Breast epithelium (tissue), 3 donors: ENCODE results near the gene OR5B12.

ENCODE experiments used
- CTCF ChIP-seq, 3 donors: fragments of 450-650 bp; IDR thresholded peaks; one replicate each; pipeline ENCODE4 v1.5.1; 2016 to 2017; ENCODE audit warnings: antibody characterized with exemption in 3 of 3, mild to moderate bottlenecking in 3 of 3, moderate library complexity in 3 of 3
- POLR2AphosphoS5 ChIP-seq, 3 donors: sonication (generic); formaldehyde crosslinking; IDR thresholded peaks; one replicate each; pipeline ENCODE4 v1.6.1; 2017; ENCODE audit warnings: antibody characterized with exemption in 3 of 3

- TF ChIP-seq CTCF (IDR thresholded peaks at IDR 0.05) (no peak), POLR2AphosphoS5 (IDR thresholded peaks at IDR 0.05) (no peak)
Measured at GRCh38 chr11:58429273-58429672, 12.8 kb downstream of the OR5B12 start.
